GM20431 (cell line): ENCODE data around the gene TBC1D9.

Source experiments
- in situ Hi-C: fragments of 300-500 bp; cut with MseI, MboI; formaldehyde crosslinking; loops from one replicate; pipeline ENCODE4 v1.15.0; 2020; ENCODE audit warnings: low sequenced_read_pairs; ENCODE audit not compliant: unreplicated experiment

Gene TBC1D9

DNA sequence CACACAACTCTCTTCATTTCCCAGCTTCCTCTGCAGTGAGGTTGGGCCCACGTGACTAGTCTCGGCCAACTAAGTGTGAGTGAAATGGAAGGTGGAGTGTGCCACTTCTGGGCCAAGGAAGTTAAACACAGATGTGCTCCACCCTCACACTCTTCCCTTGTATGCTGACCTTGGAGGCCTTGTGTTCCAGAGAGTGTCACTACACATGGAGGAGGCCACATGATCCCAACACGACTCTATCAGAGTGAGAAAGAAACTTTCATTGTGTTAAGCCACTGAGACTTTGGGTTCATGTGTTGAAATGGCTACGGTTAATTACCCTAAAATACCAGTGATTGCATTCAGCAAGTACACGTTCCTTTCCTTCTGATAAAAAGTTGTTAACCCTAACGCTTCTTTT lies 55.1 kb downstream of the TBC1D9 start:
- in situ Hi-C loops = no loop called here

DNA sequence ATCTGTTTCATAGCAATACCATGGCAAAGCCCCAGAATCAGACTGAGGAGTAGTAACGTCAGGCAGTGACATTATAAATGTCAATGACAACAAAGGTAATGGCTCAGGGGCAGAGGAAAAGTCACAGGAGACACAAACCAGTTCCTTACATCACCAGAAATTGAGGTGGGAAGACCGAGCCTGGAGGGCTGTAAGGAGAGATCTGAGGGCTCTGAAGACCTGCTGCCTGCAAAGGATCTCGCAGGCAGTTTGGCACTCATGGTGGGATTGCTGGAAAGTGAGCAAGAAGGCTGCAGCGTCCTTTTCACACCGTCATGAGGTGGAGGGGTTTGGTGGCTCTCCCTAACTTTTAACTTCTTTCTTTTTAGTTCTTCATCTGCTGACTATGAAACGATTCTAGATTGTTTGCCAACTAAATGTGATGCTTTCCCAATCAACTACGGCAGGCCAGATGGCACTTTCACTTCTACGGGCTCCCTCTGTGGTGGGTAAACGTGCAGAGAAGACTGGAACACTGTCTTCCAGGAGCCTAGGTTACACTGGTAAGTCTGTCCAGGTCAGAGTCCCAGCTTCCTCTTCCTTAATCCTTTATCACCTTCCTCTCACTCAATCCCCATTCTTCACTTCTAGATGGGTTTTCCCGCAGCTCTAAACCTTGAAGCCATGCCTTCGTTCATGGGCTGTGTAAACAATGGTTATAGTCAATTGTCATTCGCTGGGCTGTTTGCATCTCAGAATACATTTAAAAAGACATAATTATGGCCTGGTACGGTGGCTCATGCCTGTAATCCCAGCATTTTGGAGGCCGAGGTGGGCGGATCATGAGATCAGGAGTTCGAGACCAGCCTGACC lies 58.2 kb downstream of the TBC1D9 start:
- in situ Hi-C loops = no loop called here

DNA sequence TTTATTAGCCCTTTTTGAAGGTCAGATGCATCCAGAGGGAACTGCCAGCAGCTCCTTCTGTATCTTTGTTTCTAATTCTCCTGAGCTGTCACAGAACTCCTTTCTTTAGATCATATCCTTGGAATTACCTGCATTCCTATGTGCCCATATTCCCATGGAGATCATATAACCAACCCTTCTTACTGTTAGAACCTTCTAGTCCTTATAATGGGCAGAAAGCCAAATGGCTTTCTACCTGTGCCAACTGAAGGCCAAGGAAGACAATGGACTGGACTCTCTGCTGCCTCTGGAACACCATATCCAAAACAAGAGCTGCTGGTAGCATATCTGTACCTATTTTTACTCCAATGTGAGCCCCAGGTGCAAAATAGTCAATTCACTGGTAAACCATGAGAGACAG lies 60.7 kb downstream of the TBC1D9 start:
- in situ Hi-C loops = no loop called here

DNA sequence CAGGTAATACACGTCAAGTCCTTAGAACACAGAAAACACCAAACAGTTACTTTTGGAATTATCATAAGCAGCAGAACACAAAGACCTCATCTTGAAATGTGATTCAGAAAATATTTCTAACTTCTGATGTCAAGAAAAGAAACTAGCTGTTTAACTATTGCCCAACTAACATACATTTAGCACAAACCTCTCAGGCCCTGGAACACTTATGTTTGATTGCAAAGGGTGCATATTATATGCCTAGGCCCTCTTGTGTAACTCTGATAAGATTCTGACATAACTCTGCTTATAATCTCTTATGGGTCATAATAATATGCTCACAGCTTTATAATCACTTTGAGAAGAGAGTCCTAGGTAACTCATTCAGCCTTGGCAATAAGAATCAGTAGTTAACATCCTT lies 62.6 kb downstream of the TBC1D9 start:
- in situ Hi-C loops = no loop called here

DNA sequence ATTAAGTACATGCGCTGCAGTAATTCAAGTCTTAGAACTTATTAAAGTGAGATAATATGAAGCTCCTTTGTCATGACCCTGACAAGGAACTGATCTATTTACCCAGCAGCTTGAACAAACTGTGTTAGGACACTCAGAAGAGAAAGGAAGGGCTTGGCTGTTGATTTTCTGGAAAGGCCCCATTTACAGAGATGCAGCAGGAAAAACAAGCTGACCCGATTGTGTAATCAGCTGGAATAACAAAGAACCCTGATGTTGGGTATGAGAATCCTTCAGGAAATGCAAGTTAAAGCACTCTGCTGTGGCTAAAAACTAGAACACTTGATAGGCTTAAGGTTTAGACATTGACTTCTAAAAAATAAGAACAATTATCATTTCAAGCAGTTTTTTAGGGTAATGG lies 64.8 kb downstream of the TBC1D9 start:
- in situ Hi-C loops = no loop called here

DNA sequence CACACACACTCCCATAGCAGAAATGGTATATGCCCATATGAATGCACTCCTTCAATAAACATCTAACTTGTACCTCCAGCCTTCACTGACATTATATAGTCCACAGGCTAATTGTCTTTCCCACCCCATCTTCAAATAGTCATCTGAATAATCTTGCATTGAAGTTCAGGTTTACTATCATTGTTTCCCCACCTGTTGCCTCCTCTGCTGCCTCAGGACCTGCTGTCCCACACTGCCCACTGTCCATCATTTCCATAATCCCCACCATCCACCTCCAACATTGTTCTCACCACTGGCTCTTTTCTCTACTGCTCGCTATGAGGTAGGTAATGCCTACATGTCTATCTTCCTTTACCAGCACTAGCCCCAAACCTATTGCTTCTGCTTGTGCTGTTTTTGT lies 66.1 kb downstream of the TBC1D9 start:
- in situ Hi-C loops = no loop called here

DNA sequence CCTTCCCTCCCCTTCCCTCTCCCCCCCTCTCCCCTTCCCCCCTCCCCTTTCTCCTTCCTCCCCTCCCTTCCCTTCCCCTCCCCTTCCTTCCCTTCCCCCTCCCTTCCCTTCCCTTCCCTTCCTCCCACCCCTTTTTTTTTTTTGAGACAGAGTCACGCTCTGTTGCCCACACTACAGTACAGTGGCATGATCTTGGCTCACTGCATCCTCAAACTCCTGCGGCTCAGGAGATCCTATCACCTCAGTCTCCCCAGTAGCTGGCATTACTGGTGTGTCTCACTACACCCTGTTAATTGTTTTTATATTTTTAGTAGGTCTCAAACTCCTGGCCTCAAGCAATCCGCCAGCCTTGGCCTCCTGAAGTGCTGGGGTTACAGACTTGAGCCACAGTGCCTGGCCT lies 66.6 kb downstream of the TBC1D9 start:
- in situ Hi-C loops = no loop called here

DNA sequence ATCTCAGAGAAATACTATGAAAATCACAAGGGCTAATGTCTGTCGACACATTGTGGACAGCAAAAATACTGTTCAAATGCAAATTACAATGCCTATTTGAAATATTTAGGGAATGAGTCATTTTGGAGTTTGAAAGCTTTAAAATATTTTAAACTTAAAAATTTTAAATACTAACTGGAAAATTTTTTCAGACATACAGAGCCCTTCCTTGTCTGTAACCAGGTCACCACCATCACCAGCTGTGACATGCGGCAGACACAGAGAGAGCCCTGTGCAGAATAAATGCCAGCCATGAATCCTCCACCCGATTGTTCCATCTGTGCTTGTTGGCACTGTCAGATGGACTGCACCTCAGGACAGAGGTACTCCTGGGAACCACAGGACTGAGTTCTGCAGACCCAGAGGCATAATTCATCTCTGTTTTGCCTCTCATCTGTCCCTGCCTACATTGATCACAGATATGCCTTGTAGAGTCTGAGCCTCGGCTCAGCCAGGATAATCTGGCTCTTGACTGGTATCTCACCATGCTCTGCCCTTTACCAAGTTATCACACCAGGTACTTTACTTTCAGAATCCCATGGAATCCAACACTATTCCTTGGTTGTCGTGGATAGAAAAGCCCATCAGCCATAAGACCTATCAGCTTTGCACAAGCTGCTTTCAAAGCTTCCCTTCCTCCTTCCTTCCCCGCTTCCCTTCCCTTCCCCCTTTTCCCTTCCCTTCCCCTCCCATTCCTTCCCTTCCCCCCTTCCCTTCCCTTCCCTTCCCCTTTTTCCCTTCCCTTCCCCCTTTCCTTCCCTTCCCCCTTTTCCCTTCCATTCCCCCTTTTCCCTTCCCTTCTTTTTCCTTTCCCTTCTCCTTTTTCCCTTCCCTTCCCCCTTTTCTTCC lies 67.2 kb downstream of the TBC1D9 start:
- in situ Hi-C loops = no loop called here

DNA sequence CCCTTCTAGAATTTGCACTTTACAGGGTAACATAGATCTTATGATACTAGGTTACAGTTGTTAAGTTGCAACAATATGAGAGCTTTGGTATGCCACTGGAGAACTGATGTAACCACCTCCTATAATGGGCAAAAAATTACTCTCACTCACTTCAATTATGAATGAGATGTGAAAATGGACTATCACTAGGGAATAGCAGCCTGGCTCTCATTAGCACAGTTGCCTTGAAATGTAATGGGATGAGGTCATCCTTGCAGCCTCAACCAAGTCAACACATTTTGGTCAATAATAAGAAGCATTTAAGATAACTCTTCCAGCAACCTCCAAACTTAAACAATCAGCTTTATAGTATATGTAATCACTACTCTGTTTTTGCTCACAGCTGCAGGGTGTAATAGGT lies 69.4 kb downstream of the TBC1D9 start:
- in situ Hi-C loops = no loop called here

DNA sequence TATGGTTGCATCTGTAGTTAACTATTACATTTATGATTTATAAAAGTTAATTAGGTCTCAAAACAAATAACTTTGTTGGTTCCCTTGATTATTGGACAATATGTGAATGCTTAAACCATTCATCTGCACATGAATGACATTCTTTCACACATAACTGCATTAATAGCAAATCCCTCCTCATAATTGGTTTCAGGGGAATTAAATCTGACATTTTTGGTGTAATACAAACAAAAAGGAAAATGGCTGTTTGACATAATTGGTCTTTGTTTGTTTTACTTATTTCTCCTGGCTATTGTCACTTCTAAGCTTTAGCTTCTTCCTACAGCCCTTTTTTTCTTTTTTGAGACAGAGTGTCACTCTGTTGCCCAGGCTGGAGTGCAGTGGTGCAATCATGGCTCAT lies 71.9 kb downstream of the TBC1D9 start:
- in situ Hi-C loops = no loop called here

DNA sequence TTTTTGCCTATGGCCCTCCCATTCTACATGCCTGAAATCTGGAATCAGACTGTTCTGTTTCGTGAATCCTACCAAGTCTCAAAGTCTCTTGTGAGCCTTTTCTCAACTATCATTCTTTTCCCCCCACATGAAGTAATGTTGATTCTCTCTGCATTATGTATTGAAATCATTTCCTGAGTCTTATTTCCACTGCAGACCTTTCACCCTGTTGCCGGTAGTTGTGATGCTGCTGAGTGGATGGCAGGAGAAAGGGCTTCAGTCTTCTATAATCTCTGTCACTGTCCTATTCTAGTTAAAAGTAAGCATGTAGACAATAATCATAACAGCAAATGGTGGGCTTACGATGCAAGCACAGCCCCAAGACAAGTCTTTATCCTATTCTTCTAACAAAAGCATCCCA lies 75.0 kb downstream of the TBC1D9 start:
- in situ Hi-C loops = no loop called here

DNA sequence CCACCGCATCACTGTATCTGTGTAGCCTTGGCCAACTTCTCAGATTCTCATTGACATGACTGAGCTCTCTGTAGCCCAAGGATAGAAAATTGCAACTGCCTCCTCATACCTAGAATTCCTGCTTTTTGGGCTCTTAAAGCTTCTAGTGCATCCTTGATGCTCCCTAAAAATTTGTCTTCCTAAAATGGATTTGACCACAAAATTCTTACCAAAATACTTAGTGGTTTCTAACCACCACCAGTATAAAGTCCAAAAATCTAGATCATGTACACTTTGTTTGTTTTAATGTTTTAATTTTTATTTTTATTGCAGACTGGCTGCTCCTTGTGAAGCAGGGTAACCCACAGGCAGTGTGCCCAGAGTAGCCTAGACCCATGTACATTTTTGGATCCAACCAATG lies 75.5 kb downstream of the TBC1D9 start:
- in situ Hi-C loops = no loop called here

DNA sequence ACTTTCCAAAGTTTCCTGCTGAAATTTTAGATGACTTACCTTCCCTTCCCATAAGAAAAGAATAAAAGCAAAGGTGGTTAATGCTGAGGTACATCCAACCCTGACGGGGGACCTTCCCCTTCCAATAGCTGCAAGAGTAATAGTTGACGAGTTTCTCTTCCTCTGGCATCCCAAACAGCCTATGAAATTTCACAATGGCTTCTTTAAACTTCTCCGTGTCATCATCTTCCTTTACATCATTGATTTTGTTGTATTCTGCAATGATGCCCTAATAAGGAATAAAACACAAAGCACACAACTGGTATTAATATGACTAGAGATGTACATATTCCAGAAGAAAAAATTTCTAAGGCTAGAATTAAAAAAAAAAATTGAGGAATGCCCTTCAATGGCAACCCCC lies 76.6 kb downstream of the TBC1D9 start:
- in situ Hi-C loops = no loop called here

DNA sequence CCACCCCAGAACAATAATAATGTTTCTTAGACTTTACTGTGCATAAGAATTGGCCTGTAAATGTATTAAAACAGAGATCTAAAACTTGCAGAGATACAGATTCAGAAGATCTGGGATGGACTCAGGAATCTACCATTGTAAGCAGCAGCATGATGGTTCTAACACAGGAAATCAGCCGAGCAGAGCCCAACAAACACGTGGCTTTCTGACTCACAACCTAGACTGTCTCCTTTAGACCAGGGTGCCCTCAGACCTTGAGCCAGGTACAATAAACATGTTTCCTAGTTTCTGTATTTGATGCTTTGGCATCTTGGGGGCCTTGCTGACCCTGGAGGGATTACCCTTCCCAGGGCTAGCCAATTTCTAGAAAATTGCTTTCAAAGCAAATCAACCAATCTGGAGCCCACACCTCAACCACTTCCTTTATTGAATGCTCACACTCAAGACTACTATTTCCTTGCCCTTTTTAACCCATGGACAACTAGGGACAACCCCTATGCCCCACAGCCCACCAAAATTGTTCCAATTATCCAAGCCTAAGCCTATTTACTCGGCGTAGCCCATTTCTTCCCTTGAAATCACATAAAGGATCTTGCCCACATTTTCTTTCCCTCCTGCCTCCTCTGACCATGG lies 80.5 kb downstream of the TBC1D9 start:
- in situ Hi-C loops = no loop called here

DNA sequence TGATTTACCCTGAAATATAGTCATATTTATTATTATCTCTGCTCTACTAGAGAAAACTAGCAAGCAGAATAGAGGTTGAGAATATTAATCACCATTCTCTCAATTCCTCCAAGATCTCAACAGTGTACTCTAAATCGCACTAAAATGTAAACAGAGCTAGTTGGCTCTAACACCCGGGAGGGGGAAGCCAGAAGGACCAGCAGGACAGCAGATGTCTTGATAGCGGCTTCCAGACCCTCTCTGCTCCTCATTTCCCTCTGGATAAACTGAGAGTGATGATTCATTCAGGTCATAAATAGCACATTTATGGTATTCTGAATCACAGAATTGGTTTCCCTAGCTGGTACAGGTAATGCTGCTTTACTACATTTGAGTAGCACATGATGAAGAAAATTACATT lies 82.5 kb downstream of the TBC1D9 start:
- in situ Hi-C loops = no loop called here

DNA sequence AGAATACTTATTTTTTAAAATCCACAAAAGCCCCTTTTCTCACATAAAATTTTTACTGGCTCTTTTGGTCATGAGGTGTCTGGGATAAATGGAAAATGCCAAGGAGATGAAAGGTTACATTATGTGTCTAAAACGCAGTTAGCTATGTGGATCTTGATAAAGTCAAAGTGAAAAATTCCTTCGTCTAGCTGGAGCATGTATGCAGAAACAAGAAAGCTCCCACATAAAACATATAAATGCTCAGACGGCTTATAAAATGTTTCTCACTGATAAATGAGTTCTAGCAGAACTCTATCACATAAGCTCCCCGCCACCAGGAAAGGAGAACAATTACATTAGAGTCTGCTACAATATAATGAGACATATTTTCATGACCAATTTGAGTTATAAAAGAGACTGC lies 83.8 kb downstream of the TBC1D9 start:
- in situ Hi-C loops = no loop called here

DNA sequence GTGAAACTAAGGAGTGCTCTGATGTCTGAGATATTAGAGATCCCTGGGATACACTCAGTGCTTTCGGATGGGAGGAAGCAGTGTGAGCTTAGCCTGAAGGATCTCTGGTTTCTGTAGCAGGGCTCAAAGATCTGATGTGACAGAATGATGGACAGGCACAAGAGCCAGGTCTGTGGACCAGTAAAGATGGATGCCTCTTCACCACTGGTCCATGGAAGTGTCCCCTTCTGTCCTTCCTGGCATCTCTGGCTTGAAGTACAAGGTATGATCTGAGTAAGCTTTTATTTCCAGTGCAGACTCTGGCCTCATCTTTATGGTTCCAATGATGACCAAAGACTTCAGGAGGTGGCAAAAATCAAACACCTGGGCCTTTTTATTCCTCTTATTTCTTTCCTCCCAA lies 88.1 kb downstream of the TBC1D9 start:
- in situ Hi-C loops = no loop called here

DNA sequence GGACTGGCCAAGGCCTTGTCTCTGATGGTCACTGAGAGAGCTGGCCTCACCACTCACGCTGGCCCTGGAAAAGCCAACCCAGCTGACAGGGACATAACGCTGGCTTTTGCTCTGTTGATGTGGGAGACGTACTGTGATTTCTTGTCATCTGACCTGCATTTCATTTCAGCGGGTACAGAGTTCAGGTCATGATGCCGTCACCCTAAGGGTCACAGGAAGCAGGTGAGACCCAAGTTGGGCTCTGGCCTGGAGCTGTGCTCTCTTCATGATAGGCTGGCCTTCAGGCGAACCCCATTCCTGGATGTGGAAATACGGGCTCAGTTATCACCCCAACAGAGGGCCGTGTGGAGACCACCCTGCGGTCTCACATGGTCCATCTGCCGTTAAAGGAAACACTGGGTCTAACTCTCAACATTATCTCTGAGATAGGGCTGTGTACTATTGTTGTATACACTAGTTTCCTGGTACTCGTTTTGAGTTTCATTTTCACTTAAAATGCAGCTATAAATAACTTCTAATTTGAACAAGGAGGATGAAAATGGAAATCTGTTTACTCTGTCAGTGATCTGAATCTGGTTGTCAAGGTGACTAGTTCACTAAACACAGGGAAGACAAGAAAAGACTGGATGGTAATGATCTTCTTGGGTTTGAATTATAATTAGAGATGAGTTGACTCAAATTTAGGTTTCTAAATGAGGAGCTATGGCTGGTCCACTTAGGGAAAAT lies 89.1 kb downstream of the TBC1D9 start:
- in situ Hi-C loops = no loop called here

DNA sequence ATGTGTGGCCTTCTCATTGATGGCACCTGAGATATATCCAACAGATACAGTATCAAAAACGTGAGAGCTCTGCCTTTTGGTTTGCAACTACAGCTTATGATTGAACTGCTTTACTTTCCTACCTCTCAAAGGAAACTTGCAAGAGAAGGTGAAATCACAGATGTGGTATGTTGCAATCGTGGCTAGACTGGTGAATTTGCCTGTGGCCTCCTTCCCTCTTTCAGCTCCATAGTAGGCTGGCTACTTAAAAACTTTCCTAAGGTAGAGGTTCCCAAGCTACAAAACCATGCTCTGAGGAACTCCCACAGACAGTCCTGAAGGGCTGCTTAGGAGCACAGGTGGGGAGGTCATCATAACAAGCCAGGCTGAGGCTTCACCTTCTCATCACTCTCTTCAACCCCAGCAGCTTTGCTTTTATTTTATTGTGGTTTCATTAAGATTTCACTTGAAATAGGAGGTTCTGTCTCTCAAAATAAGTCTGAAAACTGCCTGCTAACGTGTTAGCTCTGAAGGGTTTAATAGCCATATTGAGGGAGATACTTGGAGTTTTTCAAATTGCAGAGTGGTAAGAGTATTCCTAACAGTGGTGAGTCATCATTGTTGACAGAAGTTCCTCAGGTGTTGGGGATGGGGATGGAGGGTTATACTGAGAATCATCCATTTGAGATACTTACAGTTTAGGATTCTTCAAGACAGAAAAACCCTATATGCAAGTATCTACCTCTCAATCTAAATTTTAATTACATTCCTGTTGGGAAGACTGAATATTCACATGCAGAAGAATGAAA lies 93.9 kb downstream of the TBC1D9 start:
- in situ Hi-C loops = no loop called here

DNA sequence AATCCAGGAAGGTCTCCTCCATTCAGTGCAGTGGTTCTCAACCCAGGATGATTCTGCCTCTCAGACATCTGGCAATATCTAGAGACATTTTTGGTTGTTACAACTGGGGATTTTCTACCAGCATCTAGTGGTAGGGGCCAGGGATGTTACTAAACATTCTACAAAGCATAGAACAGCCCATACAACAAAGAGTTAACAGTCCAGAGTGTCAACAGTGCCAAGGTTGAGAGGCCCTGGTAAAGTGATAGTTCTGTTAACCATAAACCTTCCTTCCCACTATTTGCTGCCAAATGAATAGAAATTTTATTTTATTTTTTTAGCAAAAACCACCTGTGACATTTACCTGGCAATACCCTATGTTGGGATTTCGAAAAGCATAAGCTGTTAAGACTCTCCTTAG lies 94.6 kb downstream of the TBC1D9 start:
- in situ Hi-C loops = no loop called here
